ENCODE results near the gene USF3.

USF3 gene

DNA sequence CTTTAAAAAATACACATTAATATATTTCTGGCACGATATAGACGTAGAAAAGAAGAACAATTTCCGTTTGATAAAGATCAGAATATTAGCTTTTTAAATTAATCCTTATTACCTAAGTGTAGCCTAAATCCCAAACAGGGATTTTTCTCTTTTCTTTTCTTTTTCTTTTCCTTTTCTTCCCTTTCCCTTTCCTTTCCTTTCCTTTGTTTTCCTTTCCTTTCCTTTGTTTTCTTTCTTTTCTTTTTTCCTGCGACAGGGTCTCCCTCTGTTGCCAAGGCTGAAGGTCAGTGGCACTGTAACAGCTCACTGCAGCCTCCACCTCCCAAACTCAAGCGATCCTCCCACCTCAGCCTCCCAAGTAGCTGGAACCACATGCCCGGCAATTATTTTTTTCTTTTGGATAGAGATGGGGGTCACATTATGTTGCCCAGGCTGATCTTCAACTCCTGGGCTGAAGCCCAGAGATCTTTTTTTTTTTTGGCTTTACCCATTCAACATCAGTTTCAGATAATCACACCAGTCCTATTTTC, 1.8 kb upstream of the USF3 start:
- no peak for DNase-seq (ENCODE audit: low read depth)

GRCh38 chr3:113697500-113698090, 1.2 kb upstream of the USF3 start:
- no peak for DNase-seq (ENCODE audit: low read depth)

DNA sequence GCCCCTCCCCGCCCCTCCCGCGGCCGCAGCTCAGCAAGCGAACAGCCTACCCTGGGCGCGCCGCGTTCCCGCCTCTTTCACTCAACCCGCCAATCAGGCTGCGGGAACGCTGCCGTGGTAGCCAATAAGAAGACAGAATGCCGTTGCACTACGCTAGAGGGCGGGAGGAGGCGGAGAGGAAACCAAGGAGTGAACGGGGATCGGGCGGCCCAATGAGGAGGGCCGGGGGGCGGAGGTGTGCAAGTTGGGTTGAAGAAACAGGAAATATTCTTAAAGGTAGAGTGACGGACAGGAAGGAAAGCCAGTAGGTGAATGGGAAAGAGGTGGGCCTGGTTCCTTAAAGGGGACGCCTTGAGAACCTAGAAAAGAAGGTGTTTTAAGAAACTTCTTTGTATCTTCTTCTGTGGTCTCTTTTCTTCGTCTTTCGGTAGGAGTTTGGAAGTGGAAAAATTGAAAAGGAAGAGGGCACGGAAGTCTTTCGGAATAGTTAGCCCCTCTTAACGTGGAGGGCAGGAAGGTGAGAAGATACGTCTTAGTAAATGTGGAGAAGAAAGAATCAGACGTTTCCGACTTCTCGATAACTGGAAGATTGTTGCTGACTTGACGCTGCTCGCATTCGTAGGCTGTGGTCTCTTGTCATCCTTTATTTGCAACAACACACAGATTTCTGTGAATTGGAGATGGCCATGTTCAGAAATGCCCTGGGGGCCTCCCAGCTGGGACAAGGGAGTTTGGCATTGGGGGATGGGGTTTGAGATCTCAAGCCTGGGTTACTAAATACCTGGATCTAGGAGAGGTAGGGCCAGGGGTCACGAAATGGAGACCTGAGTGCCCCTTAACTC, 437 bp upstream of the USF3 start:
- DNase-seq (ENCODE audit: low read depth), result peak; percentile 94

- DNase-seq (ENCODE audit: low read depth), result no peak
These were observed 1.0 kb downstream of the USF3 start for GRCh38 chr3:113695431-113695785.

GRCh38 chr3:113690482-113690881, 6.0 kb downstream of the USF3 start:
- DNase-seq (ENCODE audit: low read depth), result no peak

GRCh38 chr3:113685956-113686721, 10.3 kb downstream of the USF3 start:
- DNase-seq (ENCODE audit: low read depth), result no peak

DNA sequence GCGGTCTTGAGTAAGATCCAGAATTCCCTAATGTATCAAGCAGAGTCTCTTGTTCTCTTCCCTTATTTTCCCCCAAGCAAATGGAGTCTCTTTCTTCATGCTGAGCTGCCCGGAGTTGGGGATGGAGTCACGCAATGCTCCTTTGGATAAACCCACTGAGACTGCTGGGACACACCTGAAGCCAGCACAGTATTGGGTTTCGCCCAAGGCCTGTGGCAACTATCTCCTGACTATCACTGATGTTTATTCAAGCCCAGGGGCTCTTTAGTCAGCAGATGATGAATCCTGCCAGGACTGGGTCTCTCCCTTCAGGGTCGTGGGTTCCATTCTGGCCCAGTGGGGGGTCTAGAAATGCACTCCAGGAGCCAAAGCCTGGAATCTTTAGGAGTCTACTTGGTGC, 11.3 kb downstream of the USF3 start:
- no peak for DNase-seq (ENCODE audit: low read depth)

- DNase-seq (ENCODE audit: low read depth), result no peak
These were observed 12.1 kb downstream of the USF3 start for GRCh38 chr3:113684271-113684819.

- DNase-seq (ENCODE audit: low read depth), result no peak
These were observed 17.7 kb downstream of the USF3 start for GRCh38 chr3:113678773-113679172.

DNA sequence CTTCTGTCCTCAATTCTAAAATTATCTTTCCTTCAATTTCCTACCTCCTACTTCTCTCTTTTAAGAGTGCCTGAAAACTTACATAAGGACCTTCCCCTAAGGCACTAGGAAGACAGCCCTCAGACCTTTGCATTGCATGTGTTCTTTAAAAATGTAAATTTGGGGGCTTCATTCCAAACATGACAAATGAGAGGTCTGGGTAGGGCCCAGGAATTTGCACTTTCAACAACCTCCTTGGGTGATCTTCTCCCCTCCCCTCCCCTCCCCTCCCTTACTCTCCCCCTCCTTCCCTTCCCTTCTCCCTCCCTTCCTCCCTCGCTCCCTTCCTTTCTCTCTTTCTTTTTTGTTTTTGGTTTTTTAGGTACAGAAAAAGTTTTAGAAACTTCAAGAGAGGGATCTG, 18.7 kb downstream of the USF3 start:
- no peak for DNase-seq (ENCODE audit: low read depth)

DNA sequence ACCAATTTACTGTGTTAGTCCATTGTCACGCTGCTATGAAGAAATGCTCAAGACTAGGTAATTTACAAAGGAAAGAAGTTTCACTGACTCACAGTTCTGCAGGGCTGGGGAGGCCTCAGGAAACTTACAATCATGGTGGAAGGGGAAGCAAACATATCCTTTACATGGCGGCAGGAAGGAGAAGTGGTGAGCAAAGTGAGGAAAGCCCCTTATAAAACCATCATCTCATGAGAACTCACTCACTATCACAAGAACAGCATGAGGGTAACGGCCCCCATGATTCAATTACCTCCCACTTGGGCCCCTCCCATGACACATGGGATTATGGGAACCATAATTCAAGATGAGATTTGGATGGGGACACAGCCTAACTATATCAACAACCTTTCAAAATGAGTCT, 20.2 kb downstream of the USF3 start:
- no peak for DNase-seq (ENCODE audit: low read depth)

- no peak for DNase-seq (ENCODE audit: low read depth)
These were observed 22.8 kb downstream of the USF3 start for GRCh38 chr3:113673593-113673992.

DNA sequence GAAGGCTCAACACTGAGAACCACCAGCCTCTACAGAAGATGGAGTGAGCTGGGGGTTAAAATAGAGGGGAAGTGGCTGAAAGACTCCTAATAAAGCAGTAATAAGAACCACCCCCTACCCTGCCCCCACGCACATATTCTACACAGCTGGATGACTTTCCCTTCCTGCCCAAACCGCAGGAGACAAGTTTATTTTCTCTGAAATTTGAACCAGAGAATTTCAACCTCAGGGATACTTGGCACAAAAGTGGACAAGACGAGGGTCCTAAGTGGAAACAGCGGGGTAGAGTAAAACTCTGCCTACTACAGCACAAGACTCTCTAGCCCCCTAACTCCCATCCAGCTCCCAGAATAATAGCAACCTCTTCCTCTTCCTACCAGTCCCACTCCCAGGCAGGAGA, 28.4 kb downstream of the USF3 start:
- no peak for DNase-seq (ENCODE audit: low read depth)

DNA sequence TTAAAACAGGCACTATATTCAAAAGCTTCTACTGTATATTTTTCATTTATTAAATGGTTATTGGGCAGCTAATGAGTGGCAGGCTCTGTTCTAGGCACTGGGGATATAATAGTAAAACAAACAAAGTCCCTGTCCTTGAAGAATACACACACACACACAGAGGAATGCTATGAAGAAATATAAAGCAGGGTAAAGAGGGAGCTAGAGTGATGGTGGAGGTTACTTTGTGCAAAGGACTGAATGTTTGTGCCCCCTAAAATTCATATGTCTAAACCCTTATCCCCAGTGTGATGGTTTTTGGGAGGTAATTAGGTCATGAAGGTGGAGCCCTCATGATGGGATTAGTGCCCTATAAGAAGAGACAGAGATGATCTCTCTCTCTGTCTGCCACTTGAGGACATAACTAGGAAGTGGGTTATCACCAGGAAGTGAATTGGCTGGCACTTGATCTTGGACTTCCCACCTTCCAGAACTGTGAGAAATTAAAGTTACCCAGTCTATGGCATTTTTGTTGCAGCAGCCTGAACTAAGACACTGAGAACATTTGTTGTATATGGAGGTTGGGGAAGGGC, 31.8 kb downstream of the USF3 start:
- DNase-seq (ENCODE audit: low read depth), result no peak

DNA sequence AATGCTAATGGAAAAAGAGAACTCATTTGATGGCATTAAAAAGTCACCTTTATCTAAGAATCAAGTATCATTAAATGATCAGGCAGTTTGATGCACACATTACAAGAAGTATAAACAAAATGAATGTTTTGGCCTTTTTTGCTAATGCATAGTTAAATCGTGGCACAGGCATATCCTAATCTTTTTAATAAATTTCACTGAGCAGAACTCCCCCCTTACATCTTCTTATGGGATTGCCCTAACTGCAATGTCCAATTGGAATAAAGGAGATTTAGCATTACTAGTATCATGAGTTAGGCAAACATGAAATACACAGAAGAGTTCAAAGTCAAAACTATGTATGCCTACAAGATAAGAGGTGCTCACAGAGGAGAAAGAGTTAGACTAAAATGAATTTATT, 32.7 kb downstream of the USF3 start:
- DNase-seq (ENCODE audit: low read depth), result no peak

DNA sequence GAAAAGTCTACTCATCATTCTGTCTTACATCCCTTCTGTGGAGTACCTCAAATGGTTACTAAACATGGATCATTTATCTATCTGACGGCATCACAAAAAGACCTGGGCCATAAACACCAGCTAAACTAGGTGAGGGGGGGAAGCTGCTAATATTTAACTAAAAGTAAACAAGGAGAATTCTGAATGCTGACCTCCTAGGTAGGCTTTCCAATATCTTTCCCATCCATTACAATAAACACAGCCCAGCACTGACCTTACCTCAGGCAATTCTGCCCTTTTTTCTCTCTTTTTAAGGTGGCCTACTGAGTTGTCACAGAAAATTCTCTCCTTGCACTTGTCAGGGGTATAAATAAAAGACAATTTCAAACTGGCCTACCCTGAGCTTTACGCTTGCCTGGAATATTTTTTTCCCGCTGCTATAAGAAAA, 33.1 kb downstream of the USF3 start:
- no peak for DNase-seq (ENCODE audit: low read depth)

DNA sequence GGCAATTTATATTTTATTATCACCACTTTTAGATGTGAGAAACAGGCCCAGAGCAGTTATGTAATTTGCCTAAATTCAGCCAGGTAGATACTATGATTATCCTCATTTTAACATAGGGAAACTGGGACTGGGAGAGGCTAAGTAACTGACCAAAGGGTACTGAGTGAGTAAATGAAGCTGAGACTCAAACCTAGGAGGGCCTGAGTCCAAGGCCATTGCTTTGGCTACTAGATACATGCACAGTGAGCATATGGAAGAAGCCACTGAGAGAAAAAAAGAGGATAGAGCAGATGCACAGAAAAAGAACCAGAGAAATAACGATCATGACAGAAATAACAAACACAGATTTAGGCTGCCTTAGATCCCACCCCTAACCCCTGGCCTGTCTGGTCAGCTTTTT, 33.6 kb downstream of the USF3 start:
- DNase-seq (ENCODE audit: low read depth), result no peak

DNA sequence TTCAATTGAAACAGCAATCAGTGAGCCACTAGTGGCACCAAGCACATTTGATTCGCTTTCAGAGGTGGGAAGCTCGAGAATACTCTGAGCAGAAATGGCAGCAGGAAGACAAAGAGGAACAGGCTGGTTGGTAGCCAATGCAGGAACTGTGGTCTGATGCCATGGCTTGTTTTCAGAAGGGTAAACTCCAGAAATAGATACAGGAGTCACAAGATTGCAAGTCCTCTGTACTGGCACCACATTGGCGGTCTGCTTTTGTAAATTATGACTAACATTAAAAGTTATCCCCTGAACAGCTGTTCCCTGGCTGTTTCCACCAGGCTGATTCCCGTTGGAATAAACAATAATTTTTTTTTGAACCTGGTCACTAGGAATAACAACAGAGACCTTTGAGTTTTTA, 35.5 kb downstream of the USF3 start:
- DNase-seq (ENCODE audit: low read depth), result no peak

GRCh38 chr3:113660458-113660857, 36.0 kb downstream of the USF3 start:
- no peak for DNase-seq (ENCODE audit: low read depth)

- DNase-seq (ENCODE audit: low read depth), result no peak
These were observed 36.4 kb downstream of the USF3 start for GRCh38 chr3:113659996-113660395.

GRCh38 chr3:113659101-113659541, 37.3 kb downstream of the USF3 start:
- DNase-seq (ENCODE audit: low read depth), result no peak

GRCh38 chr3:113658107-113658506, 38.3 kb downstream of the USF3 start:
- DNase-seq (ENCODE audit: low read depth), result no peak

All from stimulated activated CD8-positive, alpha-beta memory T cell treated with anti-CD3 and anti-CD28 coated beads, Interleukin-7, amount 100 ng/mL, for 24 hours (primary cell).